Progenitor cell of endocrine pancreas (in vitro differentiated cells): ENCODE measurements around the gene LSM7. TPM values are rescaled to one million over a fixed set of nuclear protein-coding genes. Genes with fewer than 3 reads are reported as not detected.

Experiments
- DNase-seq: peaks from one replicate; pipeline ENCODE4 v3.0.0; 2021; ENCODE audit warnings: low spot score; ENCODE audit not compliant: unreplicated experiment
- H3K27ac Mint-ChIP-seq: 2 replicates; pipeline ENCODE4 v1.8.0; 2021; ENCODE audit warnings: mild to moderate bottlenecking, moderate library complexity, mixed read lengths
- H3K27me3 Mint-ChIP-seq: 2 replicates; pipeline ENCODE4 v1.8.0; 2021; ENCODE audit warnings: mixed read lengths
- H3K36me3 Mint-ChIP-seq: 2 replicates; pipeline ENCODE4 v1.8.0; 2022; ENCODE audit warnings: mixed read lengths; ENCODE audit not compliant: insufficient read depth
- H3K4me1 Mint-ChIP-seq: 2 replicates; pipeline ENCODE4 v1.8.0; 2021; ENCODE audit warnings: low read depth, mixed read lengths
- H3K4me3 Mint-ChIP-seq: 2 replicates; pipeline ENCODE4 v1.8.0; 2021; ENCODE audit warnings: low read depth, mild to moderate bottlenecking, moderate library complexity, mixed read lengths
- H3K9me3 Mint-ChIP-seq: 2 replicates; pipeline ENCODE4 v1.8.0; 2021; ENCODE audit warnings: low read depth, mixed read lengths
- total RNA-seq: library from RNA; stranded (reverse); gene quantifications from 2 replicates; pipeline ENCODE4 v1.2.1, GENCODE V29; 2021
- TF ChIP-seq, protein P1 (sequence below): fragments of 200-600 bp; sonication (generic); IDR thresholded peaks from one replicate; pipeline ENCODE4 v1.5.0; 2021; ENCODE audit warnings: antibody characterized with exemption, mild to moderate bottlenecking; ENCODE audit not compliant: unreplicated experiment

LSM7 gene
- total RNA-seq, 1 donor from 2014 or later, result 126 TPM

DNA sequence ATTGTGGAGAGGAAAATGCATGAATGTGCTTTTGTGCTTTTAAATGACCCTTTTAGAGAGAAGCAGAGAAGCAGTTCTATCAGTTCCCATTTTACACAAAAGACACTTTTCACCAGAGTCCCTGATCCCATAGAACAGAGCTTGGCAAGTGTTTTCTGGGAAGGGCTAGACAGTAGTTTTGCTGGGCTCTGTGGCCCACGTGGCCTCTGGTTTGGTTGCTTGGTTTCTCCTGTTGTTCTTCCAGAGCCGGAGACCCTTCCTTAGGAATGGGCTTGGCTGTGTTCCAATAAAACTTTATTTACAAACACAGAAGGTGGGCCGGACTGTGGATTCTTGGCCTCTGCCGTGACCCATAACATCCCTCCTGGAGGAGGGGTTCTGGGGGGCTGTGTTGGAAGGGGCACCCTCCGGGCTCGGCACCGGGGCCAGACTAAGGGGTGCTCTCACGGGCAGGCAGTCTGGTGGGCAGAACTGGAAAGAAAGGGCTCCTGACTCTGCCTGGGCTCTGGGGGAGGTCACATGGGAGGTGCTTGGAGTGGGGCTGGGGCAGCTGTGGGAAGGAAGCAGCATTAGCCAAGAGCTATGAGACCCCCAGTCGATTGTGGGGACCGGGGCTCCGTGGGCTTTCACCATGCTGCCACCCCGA, 3.3 kb upstream of the LSM7 start:
- H3K36me3 Mint-ChIP-seq, result peaks cover 3% of the 10 kb centered on the region
- no peaks in the 10 kb centered on the region for H3K27me3 Mint-ChIP-seq
- peak overlapping the region; percentile 83 for H3K27ac Mint-ChIP-seq
- TF ChIP-seq, protein P1, sequence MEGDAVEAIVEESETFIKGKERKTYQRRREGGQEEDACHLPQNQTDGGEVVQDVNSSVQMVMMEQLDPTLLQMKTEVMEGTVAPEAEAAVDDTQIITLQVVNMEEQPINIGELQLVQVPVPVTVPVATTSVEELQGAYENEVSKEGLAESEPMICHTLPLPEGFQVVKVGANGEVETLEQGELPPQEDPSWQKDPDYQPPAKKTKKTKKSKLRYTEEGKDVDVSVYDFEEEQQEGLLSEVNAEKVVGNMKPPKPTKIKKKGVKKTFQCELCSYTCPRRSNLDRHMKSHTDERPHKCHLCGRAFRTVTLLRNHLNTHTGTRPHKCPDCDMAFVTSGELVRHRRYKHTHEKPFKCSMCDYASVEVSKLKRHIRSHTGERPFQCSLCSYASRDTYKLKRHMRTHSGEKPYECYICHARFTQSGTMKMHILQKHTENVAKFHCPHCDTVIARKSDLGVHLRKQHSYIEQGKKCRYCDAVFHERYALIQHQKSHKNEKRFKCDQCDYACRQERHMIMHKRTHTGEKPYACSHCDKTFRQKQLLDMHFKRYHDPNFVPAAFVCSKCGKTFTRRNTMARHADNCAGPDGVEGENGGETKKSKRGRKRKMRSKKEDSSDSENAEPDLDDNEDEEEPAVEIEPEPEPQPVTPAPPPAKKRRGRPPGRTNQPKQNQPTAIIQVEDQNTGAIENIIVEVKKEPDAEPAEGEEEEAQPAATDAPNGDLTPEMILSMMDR, result no peak
- no peak overlapping the region for H3K4me3 Mint-ChIP-seq
- no peaks in the 10 kb centered on the region for H3K9me3 Mint-ChIP-seq
- peaks cover 31% of the 10 kb centered on the region for H3K4me1 Mint-ChIP-seq
- DNase-seq, result no peak

GRCh38 chr19:2330632-2331284, 2.4 kb upstream of the LSM7 start:
- H3K27me3 Mint-ChIP-seq, result no peaks in the 10 kb centered on the region
- TF ChIP-seq, protein P1, result no peak
- H3K27ac Mint-ChIP-seq, result peak overlapping the region; percentile 83
- DNase-seq, result no peak
- peaks cover 30% of the 10 kb centered on the region for H3K4me1 Mint-ChIP-seq
- peak overlapping the region; percentile 86 for H3K4me3 Mint-ChIP-seq
- H3K36me3 Mint-ChIP-seq, result peaks cover 2% of the 10 kb centered on the region
- no peaks in the 10 kb centered on the region for H3K9me3 Mint-ChIP-seq

- peaks cover 30% of the 10 kb centered on the region for H3K4me1 Mint-ChIP-seq
- H3K9me3 Mint-ChIP-seq, result no peaks in the 10 kb centered on the region
- DNase-seq, result no peak
- TF ChIP-seq, protein P1, result no peak
- H3K4me3 Mint-ChIP-seq, result peak overlapping the region; percentile 86
- peak overlapping the region; percentile 83 for H3K27ac Mint-ChIP-seq
- H3K27me3 Mint-ChIP-seq, result no peaks in the 10 kb centered on the region
- H3K36me3 Mint-ChIP-seq, result no peaks in the 10 kb centered on the region
Measured at GRCh38 chr19:2330255-2330631, 1.9 kb upstream of the LSM7 start.

- Mint-ChIP-seq H3K36me3 (no peaks in the 10 kb centered on the region), H3K27me3 (no peaks in the 10 kb centered on the region), H3K27ac (peak overlapping the region; percentile 95), H3K4me3 (peak overlapping the region; percentile 86), H3K9me3 (no peaks in the 10 kb centered on the region), H3K4me1 (peaks cover 30% of the 10 kb centered on the region)
- TF ChIP-seq, protein P1, result no peak
- no peak for DNase-seq
Measured at GRCh38 chr19:2329501-2329916, 1.1 kb upstream of the LSM7 start.

GRCh38 chr19:2329149-2329478, 728 bp upstream of the LSM7 start:
- H3K27me3 Mint-ChIP-seq, result no peaks in the 10 kb centered on the region
- no peak for DNase-seq
- H3K36me3 Mint-ChIP-seq, result no peaks in the 10 kb centered on the region
- peaks cover 30% of the 10 kb centered on the region for H3K4me1 Mint-ChIP-seq
- peak overlapping the region; percentile 95 for H3K27ac Mint-ChIP-seq
- TF ChIP-seq, protein P1, result no peak
- H3K4me3 Mint-ChIP-seq, result peak overlapping the region; percentile 86
- H3K9me3 Mint-ChIP-seq, result no peaks in the 10 kb centered on the region
